H1 (cell line): ENCODE data around the gene ELFN1. TPM values are rescaled to one million over a fixed set of nuclear protein-coding genes. Genes with fewer than 3 reads are reported as not detected.

Experiments
- CTCF ChIA-PET: fragments of 300-600 bp; sonication (Branson Sonifier 250); formaldehyde crosslinking; loops from one replicate; lab custom pipeline; 2021; ENCODE audit not compliant: partially characterized antibody; lab: Charles Lee
- POLR2A ChIA-PET: fragments of 300-600 bp; sonication (Branson Sonifier 250); formaldehyde crosslinking; loops from one replicate; lab custom pipeline; 2021; ENCODE audit warnings: inconsistent platforms; ENCODE audit not compliant: partially characterized antibody; lab: Charles Lee
- DNase-seq, 2 experiments: peaks; one replicate each; pipeline versions ENCODE4 v3.0.0 to v3.0.0-alpha.2; 2010 to 2022; ENCODE audit warnings: low spot score in 2 of 2, low read depth in 1 of 2, mixed read lengths in 1 of 2
- FAIRE-seq: peaks from 2 replicates; lab custom pipeline; 2011; peaks lifted over from hg19 to GRCh38; lab: Jason Lieb, UNC
- H2AFZ ChIP-seq: 2 replicates; pipeline ENCODE4 v1.8.1; 2012; ENCODE audit warnings: low read length, inconsistent platforms
- H2AK5ac ChIP-seq: 2 replicates; pipeline ENCODE4 v1.6.1; 2013; ENCODE audit warnings: low read depth, low read length
- H2BK120ac ChIP-seq: replicated peaks from 2 replicates; pipeline ENCODE3; 2013; ENCODE audit warnings: low read depth, low read length, inconsistent platforms
- H2BK12ac ChIP-seq: 2 replicates; pipeline ENCODE4 v1.6.1; 2013; ENCODE audit warnings: low read depth, low read length
- H2BK15ac ChIP-seq: 2 replicates; pipeline ENCODE4 v1.6.1; 2013; ENCODE audit warnings: low read length
- H2BK20ac ChIP-seq: 2 replicates; pipeline ENCODE4 v1.6.1; 2013; ENCODE audit warnings: low read length
- H2BK5ac ChIP-seq: 2 replicates; pipeline ENCODE4 v1.6.1; 2013; ENCODE audit warnings: low read depth, low read length
- H3K14ac ChIP-seq: 2 replicates; pipeline ENCODE4 v1.6.1; 2013; ENCODE audit warnings: inconsistent platforms; ENCODE audit not compliant: insufficient read length
- H3K18ac ChIP-seq: 2 replicates; pipeline ENCODE4 v1.6.1; 2013; ENCODE audit warnings: low read length; ENCODE audit errors: extremely low read depth
- H3K23ac ChIP-seq: 2 replicates; pipeline ENCODE4 v1.6.1; 2013; ENCODE audit warnings: inconsistent platforms; ENCODE audit not compliant: insufficient read length
- H3K23me2 ChIP-seq: 2 replicates; pipeline ENCODE4 v1.6.1; 2013; ENCODE audit warnings: low read depth, low read length
- H3K27ac ChIP-seq: 2 replicates; pipeline ENCODE4 v1.6.1; 2011; ENCODE audit warnings: low read depth, low read length, inconsistent platforms
- H3K27me3 ChIP-seq, 4 experiments: replicated peaks in 1 of 4; 1 replicate in 1 of 4; 2 replicates in 3 of 4; pipeline versions ENCODE4 v1.6.1 to v1.8.1; 2011 to 2013; ENCODE audit warnings: low read length in 3 of 4, mild to moderate bottlenecking in 3 of 4, inconsistent platforms in 2 of 4, mixed read lengths in 2 of 4, moderate library complexity in 1 of 4; ENCODE audit not compliant: control insufficient read depth in 3 of 4, insufficient read depth in 3 of 4; ENCODE audit errors: extremely low read depth in 1 of 4
- H3K36me3 ChIP-seq, 4 experiments: 2 replicates each; pipeline versions ENCODE4 v1.6.1 to v1.8.1; 2011 to 2013; ENCODE audit warnings: mild to moderate bottlenecking in 4 of 4, low read length in 3 of 4, moderate library complexity in 2 of 4, control low read depth in 1 of 4, inconsistent platforms in 1 of 4; ENCODE audit not compliant: insufficient read depth in 4 of 4, control insufficient read depth in 2 of 4
- H3K4ac ChIP-seq: replicated peaks from 2 replicates; pipeline ENCODE3; 2013; ENCODE audit warnings: low read length, low read depth, mixed read lengths, inconsistent platforms; ENCODE audit not compliant: insufficient read length
- H3K4me1 ChIP-seq, 4 experiments: replicated peaks in 1 of 4; 1 replicate in 1 of 4; 2 replicates in 3 of 4; pipeline versions ENCODE4 v1.6.1 to v1.8.1; 2011 to 2013; ENCODE audit warnings: low read length in 3 of 4, inconsistent platforms in 2 of 4, mixed read lengths in 1 of 4; ENCODE audit not compliant: insufficient read depth in 4 of 4, control insufficient read depth in 3 of 4
- H3K4me2 ChIP-seq, 2 experiments: 2 replicates each; pipeline versions ENCODE4 v1.6.1 to v1.8.1; 2011 to 2013; ENCODE audit warnings: low read depth in 2 of 2, low read length in 2 of 2, control low read depth in 1 of 2, inconsistent platforms in 1 of 2, mild to moderate bottlenecking in 1 of 2; ENCODE audit not compliant: insufficient read depth in 1 of 2
- H3K4me3 ChIP-seq, 4 experiments: fragments of 200-600, 300-600 bp in 1 of 4; sonication (generic), shearing (Covaris generic), sonication (Bioruptor Twin) in 1 of 4; 2 replicates each; pipeline versions ENCODE4 v1.5.1 to v1.8.1; 2011 to 2016; ENCODE audit warnings: low read length in 4 of 4, low read depth in 3 of 4, control low read depth in 2 of 4, inconsistent platforms in 2 of 4, mild to moderate bottlenecking in 2 of 4, mixed read lengths in 1 of 4, moderate library complexity in 1 of 4; ENCODE audit not compliant: insufficient read depth in 2 of 4; ENCODE audit errors: extremely low read depth in 1 of 4
- H3K56ac ChIP-seq: replicated peaks from 2 replicates; pipeline ENCODE3; 2013; ENCODE audit warnings: low read depth, mild to moderate bottlenecking, mixed read lengths, low read length, inconsistent platforms; ENCODE audit not compliant: insufficient read length
- H3K79me1 ChIP-seq: 2 replicates; pipeline ENCODE4 v1.6.1; 2013; ENCODE audit warnings: low read depth, low read length, control low read depth
- H3K79me2 ChIP-seq, 2 experiments: 2 replicates each; pipeline versions ENCODE4 v1.6.1 to v1.8.1; 2012 to 2013; ENCODE audit warnings: low read length in 2 of 2, mild to moderate bottlenecking in 2 of 2, inconsistent platforms in 1 of 2; ENCODE audit not compliant: insufficient read depth in 2 of 2, control insufficient read depth in 1 of 2
- H3K9ac ChIP-seq, 4 experiments: replicated peaks in 1 of 4; 1 replicate in 1 of 4; 2 replicates in 3 of 4; pipeline versions ENCODE4 v1.6.1 to v1.8.1; 2011 to 2013; ENCODE audit warnings: low read depth in 3 of 4, low read length in 3 of 4, control low read depth in 2 of 4, mild to moderate bottlenecking in 2 of 4, moderate library complexity in 2 of 4, inconsistent platforms in 1 of 4; ENCODE audit errors: extremely low read depth in 1 of 4
- H3K9me3 ChIP-seq, 2 experiments: 2 replicates each; pipeline versions ENCODE4 v1.6.1 to v1.8.1; 2012 to 2013; ENCODE audit warnings: mild to moderate bottlenecking in 2 of 2, moderate library complexity in 2 of 2, control low read depth in 1 of 2, inconsistent platforms in 1 of 2, low read depth in 1 of 2, low read length in 1 of 2, mixed read lengths in 1 of 2; ENCODE audit not compliant: insufficient read depth in 2 of 2
- H4K20me1 ChIP-seq, 2 experiments: replicated peaks in 1 of 2; 2 replicates each; pipeline versions ENCODE3 to v1.8.1; 2011 to 2013; ENCODE audit warnings: inconsistent platforms in 2 of 2, low read length in 2 of 2, mild to moderate bottlenecking in 1 of 2; ENCODE audit not compliant: insufficient read depth in 2 of 2, control insufficient read depth in 1 of 2
- H4K5ac ChIP-seq: 2 replicates; pipeline ENCODE4 v1.6.1; 2013; ENCODE audit warnings: low read length, low read depth, mixed read lengths, inconsistent platforms; ENCODE audit not compliant: insufficient read length
- H4K8ac ChIP-seq: 2 replicates; pipeline ENCODE4 v1.8.0; 2013; ENCODE audit warnings: mild to moderate bottlenecking, moderate library complexity, low read length, inconsistent platforms; ENCODE audit not compliant: insufficient read depth; ENCODE audit errors: extremely low read depth
- H4K91ac ChIP-seq: replicated peaks from 2 replicates; pipeline ENCODE3; 2013; ENCODE audit warnings: low read length, mixed read lengths, inconsistent platforms; ENCODE audit not compliant: insufficient read length
- KDM4A ChIP-seq: IDR thresholded peaks from one replicate; pipeline ENCODE4 v1.7.1; 2012; ENCODE audit warnings: low read depth, mild to moderate bottlenecking, moderate library complexity, low read length, inconsistent platforms; ENCODE audit not compliant: severe bottlenecking
- RXRA ChIP-seq: IDR thresholded peaks from 2 replicates; pipeline ENCODE4 v1.6.1; 2011; ENCODE audit warnings: low read depth, mild to moderate bottlenecking, low read length, moderate library complexity; ENCODE audit not compliant: insufficient read depth
- SP1 ChIP-seq: IDR thresholded peaks from 2 replicates; pipeline ENCODE4 v1.6.1; 2011; ENCODE audit warnings: low read depth, low read length
- WGBS, 2 experiments: shearing (Covaris generic) in 1 of 2; methylation state at CpG; one replicate each; pipeline versions ENCODE4 v1.1.6 to v1.1.7; 2013 to 2015; ENCODE audit warnings: low lambda C conversion rate in 2 of 2, mixed read lengths in 2 of 2, inconsistent platforms in 1 of 2, low coverage in 1 of 2, missing lambda C conversion rate in 1 of 2; ENCODE audit not compliant: insufficient replicate concordance in 2 of 2, insufficient coverage in 1 of 2, insufficient read length in 1 of 2; ENCODE audit errors: extremely low coverage in 1 of 2, missing lambda C conversion rate in 1 of 2; 5-methylcytosine and 5-hydroxymethylcytosine counted together
- polyA plus RNA-seq, 7 experiments: library from polyadenylated mRNA; depleted of rRNA in 3 of 7; stranded (reverse) in 5 of 7; unstranded in 2 of 7; fragments of >200 nt in 5 of 7; fragments of 200-250 nt in 2 of 7; gene quantifications; 1 replicate in 5 of 7; 2 replicates in 1 of 7; 4 replicates in 1 of 7; pipeline versions ENCODE4 v1.2.1 to v1.2.3, GENCODE V29; 2011 to 2013; ENCODE audit warnings: missing spikeins in 2 of 7, mixed read lengths in 2 of 7
- total RNA-seq: library from RNA; stranded (reverse); fragmentation: NEBNext Ultra II Directional; extraction: Animal tissue kit (Norgen Biotek cat#: 25700); gene quantifications from 2 replicates; pipeline ENCODE4 v1.2.1, GENCODE V29; 2021
- TF ChIP-seq, protein P1 (sequence below): IDR thresholded peaks from 2 replicates; pipeline ENCODE4 v1.6.1; 2011; ENCODE audit warnings: low read depth, mild to moderate bottlenecking, low read length; ENCODE audit not compliant: insufficient read depth

ELFN1 gene
- total and polyA plus RNA-seq, 2 of the 8 experiments (the other 6 are each of a cell fraction or from before 2014, with no cell fraction given): 2.0 to 4.5 TPM

DNA sequence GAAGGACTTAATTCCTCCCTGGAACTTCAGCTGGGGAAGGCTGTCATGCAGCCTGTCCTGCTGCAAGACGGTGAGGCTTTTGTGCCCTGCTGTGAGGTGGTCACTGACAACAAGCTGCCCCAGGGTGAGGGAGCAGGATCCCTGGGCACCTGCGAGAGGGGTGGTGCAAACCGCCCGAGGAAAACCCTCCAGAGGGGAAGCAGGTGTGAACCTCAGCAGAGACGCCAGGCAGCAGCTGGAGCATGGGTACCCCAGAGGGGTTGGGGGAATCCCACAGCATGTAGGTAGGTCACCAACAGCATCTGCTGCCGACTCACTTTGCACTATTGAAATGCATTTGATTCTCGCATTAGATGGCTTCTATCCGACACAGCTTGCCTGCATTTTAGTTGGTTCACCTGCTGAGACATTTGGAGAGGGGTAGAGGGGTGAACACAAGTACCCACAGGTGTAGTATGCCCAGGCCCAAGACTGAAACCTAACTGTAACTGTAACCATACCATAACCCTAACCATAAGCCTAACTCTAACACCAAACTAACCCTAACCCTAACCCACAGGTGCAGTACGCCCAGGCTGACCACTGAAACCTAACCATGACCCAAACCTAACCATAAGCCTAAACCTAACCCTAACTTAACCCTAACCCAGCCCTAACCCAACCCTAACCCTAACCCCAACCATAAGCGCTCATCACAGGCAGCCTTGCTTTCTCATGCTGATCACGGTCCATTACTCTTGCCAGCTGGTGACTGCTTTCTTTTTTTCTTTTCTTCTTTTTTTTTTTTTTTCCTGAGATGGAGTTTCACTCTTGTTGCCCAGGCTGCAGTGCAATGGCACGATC is 85.9 kb downstream of the ELFN1 start:
- ChIA-PET POLR2A (no interaction called here), CTCF (interaction anchor here (0.9 to 7.3 kb wide), 4 partner anchors 14 to 129 kb away, joined by 3 to 65 read pairs (median 4); no protein-coding TSS in a partner anchor)
- Histone ChIP-seq H2BK5ac (no peak overlapping the region), H3K14ac (no peak overlapping the region), H3K18ac (no peak overlapping the region), H4K8ac (no peak overlapping the region), H3K4me2 (peak overlapping the region; percentile 34 to 52), H3K9me3 (no peaks in the 10 kb centered on the region), H3K23me2 (peaks cover 3% of the 10 kb centered on the region; the same call in 1 of the 2 replicates), H3K56ac (no peak overlapping the region), H4K5ac (no peak overlapping the region), H3K4me3 (peak overlapping the region in 1 of 4 experiments; percentile 13; a peak in 1 of 8 replicates), H4K20me1 (peaks cover 0 to 3% of the 10 kb centered on the region in 2 experiments), H3K36me3 (no peaks in the 10 kb centered on the region), H2AK5ac (no peak overlapping the region), H2BK12ac (no peak overlapping the region), H2BK20ac (no peak overlapping the region), H3K27ac (no peak overlapping the region), H2BK120ac (no peak overlapping the region), H3K4ac (no peak overlapping the region), H2BK15ac (no peak overlapping the region), H3K9ac (no peak overlapping the region), H3K79me2 (no peaks in the 10 kb centered on the region), H3K23ac (no peak overlapping the region), H3K4me1 (peaks cover 6 to 18% (median 9%) of the 10 kb centered on the region in 4 experiments; a peak in 6 of 7 replicates), H3K79me1 (no peaks in the 10 kb centered on the region), H3K27me3 (peaks cover 0 to 10% (median 4%) of the 10 kb centered on the region in 4 experiments; a peak in 4 of 7 replicates), H4K91ac (no peak overlapping the region), H2AFZ (no peak overlapping the region)
- FAIRE-seq (peak; percentile 70), DNase-seq (peak in 1 of 2 experiments; percentile 51)
- 29% methylated on average over 12 of the region's 12 CpGs; no CpG with 5 or more reads in 1 of the 2 experiments for WGBS, 2 experiments
- TF ChIP-seq RXRA: 0 out of 2 replicates have a peak, but pooled peaks have one; percentile 64
- TF ChIP-seq SP1: 0 out of 2 replicates have a peak, but pooled peaks have one; percentile 31
- no peak for TF ChIP-seq KDM4A
- TF ChIP-seq, protein P1, sequence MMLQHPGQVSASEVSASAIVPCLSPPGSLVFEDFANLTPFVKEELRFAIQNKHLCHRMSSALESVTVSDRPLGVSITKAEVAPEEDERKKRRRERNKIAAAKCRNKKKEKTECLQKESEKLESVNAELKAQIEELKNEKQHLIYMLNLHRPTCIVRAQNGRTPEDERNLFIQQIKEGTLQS: no peak
